HEK293 (cell line): ENCODE results near the gene ZNF546.

Source experiments
- CTCF ChIA-PET: fragments of 350-600 bp; formaldehyde crosslinking; extraction: SDS; loops from one replicate; lab custom pipeline; 2021; ENCODE audit warnings: antibody characterized with exemption; lab: Yijun Ruan, JAX
- POLR2A ChIA-PET: fragments of 300-600 bp; formaldehyde crosslinking; extraction: SDS; loops from one replicate; lab custom pipeline; 2020; ENCODE audit warnings: antibody characterized with exemption, inconsistent platforms; lab: Yijun Ruan, JAX
- H3K27ac ChIP-seq: fragments of 200-500 bp; sonication (Bioruptor generic); 2 replicates; pipeline ENCODE4 v1.5.1; 2014; ENCODE audit warnings: low read depth, low read length, control low read depth, inconsistent platforms; ENCODE audit errors: extremely low read depth
- H3K36me3 ChIP-seq, 2 experiments: fragments of 200-500 bp in 1 of 2; sonication (Bioruptor generic) in 1 of 2; 1 replicate in 1 of 2; 2 replicates in 1 of 2; pipeline ENCODE4 v1.5.1; 2014 to 2017; ENCODE audit warnings: inconsistent platforms in 2 of 2, low read length in 2 of 2; ENCODE audit not compliant: control insufficient read depth in 2 of 2, insufficient read depth in 1 of 2
- H3K4me1 ChIP-seq: fragments of 200-500 bp; sonication (Bioruptor generic); 2 replicates; pipeline ENCODE4 v1.5.1; 2014; ENCODE audit warnings: mild to moderate bottlenecking, low read length, inconsistent platforms; ENCODE audit not compliant: control insufficient read depth, insufficient read depth
- H3K4me3 ChIP-seq: 2 replicates; pipeline ENCODE4 v1.5.1; 2011; ENCODE audit warnings: low read depth, mild to moderate bottlenecking, control low read depth, low read length, moderate library complexity
- H3K9me3 ChIP-seq: fragments of 200-500 bp; sonication (Bioruptor generic); 2 replicates; pipeline ENCODE4 v1.5.1; 2014; ENCODE audit warnings: low read depth, low read length, inconsistent platforms; ENCODE audit not compliant: control insufficient read depth, insufficient read depth
- BCL11B ChIP-seq: fragments of 450-650 bp; formaldehyde crosslinking; IDR thresholded peaks from 2 replicates; pipeline ENCODE4 v1.5.1; 2016; ENCODE audit warnings: low read depth, missing biosample characterization, missing genetic modification characterization
- GFI1B ChIP-seq: fragments of 450-650 bp; formaldehyde crosslinking; IDR thresholded peaks from 2 replicates; pipeline ENCODE4 v1.5.1; 2016; ENCODE audit warnings: missing biosample characterization, missing genetic modification characterization
- HIC1 ChIP-seq: fragments of 450-650 bp; formaldehyde crosslinking; IDR thresholded peaks from 2 replicates; pipeline ENCODE4 v1.5.1; 2016; ENCODE audit warnings: missing biosample characterization, missing genetic modification characterization
- IKZF3 ChIP-seq: fragments of 450-650 bp; IDR thresholded peaks from 2 replicates; pipeline ENCODE4 v1.5.0; 2018; ENCODE audit warnings: missing biosample characterization, mild to moderate bottlenecking, missing genetic modification characterization, moderate library complexity
- REPIN1 ChIP-seq: fragments of 450-650 bp; formaldehyde crosslinking; IDR thresholded peaks from 2 replicates; pipeline ENCODE4 v1.5.1; 2017; ENCODE audit warnings: missing biosample characterization, missing genetic modification characterization, low read depth
- ZNF10 ChIP-seq: fragments of 450-650 bp; formaldehyde crosslinking; IDR thresholded peaks from 2 replicates; pipeline ENCODE4 v1.5.1; 2017; ENCODE audit warnings: missing biosample characterization, missing genetic modification characterization
- ZNF26 ChIP-seq: fragments of 450-650 bp; formaldehyde crosslinking; IDR thresholded peaks from 2 replicates; pipeline ENCODE4 v1.5.1; 2016; ENCODE audit warnings: missing biosample characterization, missing genetic modification characterization
- ZNF548 ChIP-seq: fragments of 450-650 bp; formaldehyde crosslinking; IDR thresholded peaks from 2 replicates; pipeline ENCODE4 v1.5.1; 2016; ENCODE audit warnings: missing biosample characterization, missing genetic modification characterization
- ZNF624 ChIP-seq: fragments of 450-650 bp; formaldehyde crosslinking; IDR thresholded peaks from 2 replicates; pipeline ENCODE4 v1.5.1; 2017; ENCODE audit warnings: missing biosample characterization, missing genetic modification characterization
- ZNF629 ChIP-seq: fragments of 450-650 bp; formaldehyde crosslinking; IDR thresholded peaks from 2 replicates; pipeline ENCODE4 v1.5.1; 2017; ENCODE audit warnings: missing biosample characterization, missing genetic modification characterization
- ZNF664 ChIP-seq: fragments of 450-650 bp; formaldehyde crosslinking; IDR thresholded peaks from 2 replicates; pipeline ENCODE4 v1.5.1; 2016; ENCODE audit warnings: missing biosample characterization, missing genetic modification characterization
- ZNF768 ChIP-seq: fragments of 450-650 bp; formaldehyde crosslinking; IDR thresholded peaks from 2 replicates; pipeline ENCODE4 v1.5.1; 2018; ENCODE audit warnings: missing biosample characterization, mild to moderate bottlenecking, missing genetic modification characterization
- ZSCAN5A ChIP-seq: fragments of 450-650 bp; formaldehyde crosslinking; IDR thresholded peaks from 2 replicates; pipeline ENCODE4 v1.5.1; 2016; ENCODE audit warnings: missing biosample characterization, missing genetic modification characterization
- TF ChIP-seq, protein P1 (sequence below): fragments of 450-650 bp; formaldehyde crosslinking; IDR thresholded peaks from 2 replicates; pipeline ENCODE4 v1.5.1; 2017; ENCODE audit warnings: missing biosample characterization, missing genetic modification characterization
- TF ChIP-seq, protein P2 (sequence below): fragments of 450-650 bp; formaldehyde crosslinking; IDR thresholded peaks from 2 replicates; pipeline ENCODE4 v1.5.1; 2016; ENCODE audit warnings: missing biosample characterization, missing genetic modification characterization

ZNF546 gene

GRCh38 chr19:39996218-39996810, 546 bp upstream of the ZNF546 start (continued):
- TF ChIP-seq, protein P1, sequence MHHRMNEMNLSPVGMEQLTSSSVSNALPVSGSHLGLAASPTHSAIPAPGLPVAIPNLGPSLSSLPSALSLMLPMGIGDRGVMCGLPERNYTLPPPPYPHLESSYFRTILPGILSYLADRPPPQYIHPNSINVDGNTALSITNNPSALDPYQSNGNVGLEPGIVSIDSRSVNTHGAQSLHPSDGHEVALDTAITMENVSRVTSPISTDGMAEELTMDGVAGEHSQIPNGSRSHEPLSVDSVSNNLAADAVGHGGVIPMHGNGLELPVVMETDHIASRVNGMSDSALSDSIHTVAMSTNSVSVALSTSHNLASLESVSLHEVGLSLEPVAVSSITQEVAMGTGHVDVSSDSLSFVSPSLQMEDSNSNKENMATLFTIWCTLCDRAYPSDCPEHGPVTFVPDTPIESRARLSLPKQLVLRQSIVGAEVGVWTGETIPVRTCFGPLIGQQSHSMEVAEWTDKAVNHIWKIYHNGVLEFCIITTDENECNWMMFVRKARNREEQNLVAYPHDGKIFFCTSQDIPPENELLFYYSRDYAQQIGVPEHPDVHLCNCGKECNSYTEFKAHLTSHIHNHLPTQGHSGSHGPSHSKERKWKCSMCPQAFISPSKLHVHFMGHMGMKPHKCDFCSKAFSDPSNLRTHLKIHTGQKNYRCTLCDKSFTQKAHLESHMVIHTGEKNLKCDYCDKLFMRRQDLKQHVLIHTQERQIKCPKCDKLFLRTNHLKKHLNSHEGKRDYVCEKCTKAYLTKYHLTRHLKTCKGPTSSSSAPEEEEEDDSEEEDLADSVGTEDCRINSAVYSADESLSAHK (tag by site-specific recombination), result no peak; the same call in none of the 2 replicates
- TF ChIP-seq ZNF10 (tag by site-specific recombination) (no peak), ZNF629 (peak; percentile 96), ZNF26 (no peak), IKZF3 (0 out of 2 replicates have a peak, but pooled peaks have one; percentile 5), REPIN1 (tag by site-specific recombination) (peak; percentile 36; the same call in 1 of the 2 replicates), ZSCAN5A (peak; percentile 64; the same call in 1 of the 2 replicates), HIC1 (peak; percentile 28; the same call in 1 of the 2 replicates), GFI1B (tag by site-specific recombination) (peak; percentile 93), ZNF624 (tag by site-specific recombination) (0 out of 2 replicates have a peak, but pooled peaks have one; percentile 59)
- TF ChIP-seq, protein P2, sequence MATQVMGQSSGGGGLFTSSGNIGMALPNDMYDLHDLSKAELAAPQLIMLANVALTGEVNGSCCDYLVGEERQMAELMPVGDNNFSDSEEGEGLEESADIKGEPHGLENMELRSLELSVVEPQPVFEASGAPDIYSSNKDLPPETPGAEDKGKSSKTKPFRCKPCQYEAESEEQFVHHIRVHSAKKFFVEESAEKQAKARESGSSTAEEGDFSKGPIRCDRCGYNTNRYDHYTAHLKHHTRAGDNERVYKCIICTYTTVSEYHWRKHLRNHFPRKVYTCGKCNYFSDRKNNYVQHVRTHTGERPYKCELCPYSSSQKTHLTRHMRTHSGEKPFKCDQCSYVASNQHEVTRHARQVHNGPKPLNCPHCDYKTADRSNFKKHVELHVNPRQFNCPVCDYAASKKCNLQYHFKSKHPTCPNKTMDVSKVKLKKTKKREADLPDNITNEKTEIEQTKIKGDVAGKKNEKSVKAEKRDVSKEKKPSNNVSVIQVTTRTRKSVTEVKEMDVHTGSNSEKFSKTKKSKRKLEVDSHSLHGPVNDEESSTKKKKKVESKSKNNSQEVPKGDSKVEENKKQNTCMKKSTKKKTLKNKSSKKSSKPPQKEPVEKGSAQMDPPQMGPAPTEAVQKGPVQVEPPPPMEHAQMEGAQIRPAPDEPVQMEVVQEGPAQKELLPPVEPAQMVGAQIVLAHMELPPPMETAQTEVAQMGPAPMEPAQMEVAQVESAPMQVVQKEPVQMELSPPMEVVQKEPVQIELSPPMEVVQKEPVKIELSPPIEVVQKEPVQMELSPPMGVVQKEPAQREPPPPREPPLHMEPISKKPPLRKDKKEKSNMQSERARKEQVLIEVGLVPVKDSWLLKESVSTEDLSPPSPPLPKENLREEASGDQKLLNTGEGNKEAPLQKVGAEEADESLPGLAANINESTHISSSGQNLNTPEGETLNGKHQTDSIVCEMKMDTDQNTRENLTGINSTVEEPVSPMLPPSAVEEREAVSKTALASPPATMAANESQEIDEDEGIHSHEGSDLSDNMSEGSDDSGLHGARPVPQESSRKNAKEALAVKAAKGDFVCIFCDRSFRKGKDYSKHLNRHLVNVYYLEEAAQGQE (tag by site-specific recombination), result peak; percentile 44

GRCh38 chr19:39997638-39998216, 867 bp downstream of the ZNF546 start:
- H3K4me1 ChIP-seq, result peaks cover 9% of the 10 kb centered on the region
- TF ChIP-seq ZNF548 (tag by site-specific recombination), result no peak
- no peak for TF ChIP-seq ZNF664 (tag by site-specific recombination)
- no peak for TF ChIP-seq BCL11B
- TF ChIP-seq ZNF768, result peak; percentile 41; the same call in 1 of the 2 replicates
- 0 out of 2 replicates have a peak, but pooled peaks cover 4% of the 10 kb centered on the region for H3K9me3 ChIP-seq
- ChIA-PET CTCF (interaction anchor here (0.5 to 2.5 kb wide), 4 partner anchors 27 to 446 kb away, joined by 3 to 17 read pairs (median 4); partner anchors contain the start of genes PSMC4 and TTC9B), POLR2A (interaction anchor here (0.6 to 3.1 kb wide), 12 partner anchors 9 to 196 kb away, joined by 3 to 49 read pairs (median 5); partner anchors contain the start of genes FBL, PSMC4, ZNF780A and ZNF780B)
- H3K36me3 ChIP-seq, result peaks cover 3 to 47% of the 10 kb centered on the region in 2 experiments
- peak overlapping the region; percentile 84 for H3K4me3 ChIP-seq
- H3K27ac ChIP-seq, result peak overlapping the region; percentile 83; the same call in 1 of the 2 replicates
